NCI-H82 (cell line): Measurements from ENCODE around the gene MAML2.

Experiments used
- DNase-seq: peaks from one replicate; lab custom pipeline; 2025; lab: John Stamatoyannopoulos, UW

Gene MAML2

GRCh38 chr11:96067160-96067559 lies 275.8 kb downstream of the MAML2 start:
- DNase-seq: no peak

- no peak for DNase-seq
These were observed 277.6 kb downstream of the MAML2 start for GRCh38 chr11:96065379-96065778.

- no peak for DNase-seq
These were observed 279.1 kb downstream of the MAML2 start for GRCh38 chr11:96063886-96064285.

- no peak for DNase-seq
These were observed 279.9 kb downstream of the MAML2 start for GRCh38 chr11:96063053-96063452.

- DNase-seq: no peak
These were observed 280.9 kb downstream of the MAML2 start for GRCh38 chr11:96062134-96062533.

GRCh38 chr11:96061730-96062129 lies 281.3 kb downstream of the MAML2 start:
- no peak for DNase-seq

GRCh38 chr11:96061069-96061468 lies 281.9 kb downstream of the MAML2 start:
- DNase-seq: no peak

GRCh38 chr11:96057502-96057901 lies 285.5 kb downstream of the MAML2 start:
- DNase-seq: no peak

GRCh38 chr11:96056576-96056975 lies 286.4 kb downstream of the MAML2 start:
- DNase-seq: no peak

GRCh38 chr11:96055706-96056387 lies 287.1 kb downstream of the MAML2 start:
- peak; percentile 44 for DNase-seq

- peak; percentile 90 for DNase-seq
These were observed 287.9 kb downstream of the MAML2 start for GRCh38 chr11:96054870-96055705.

GRCh38 chr11:96052921-96053651 lies 289.9 kb downstream of the MAML2 start:
- no peak for DNase-seq

GRCh38 chr11:96051820-96052219 lies 291.2 kb downstream of the MAML2 start:
- no peak for DNase-seq

GRCh38 chr11:96050435-96051182 lies 292.4 kb downstream of the MAML2 start:
- peak; percentile 34 for DNase-seq

GRCh38 chr11:96049426-96049825 lies 293.6 kb downstream of the MAML2 start:
- no peak for DNase-seq

- DNase-seq: peak; percentile 7
These were observed 297.2 kb downstream of the MAML2 start for GRCh38 chr11:96045622-96046456.

- no peak for DNase-seq
These were observed 298.2 kb downstream of the MAML2 start for GRCh38 chr11:96044747-96045146.

GRCh38 chr11:96044311-96044710 lies 298.7 kb downstream of the MAML2 start:
- DNase-seq: no peak

- no peak for DNase-seq
These were observed 299.7 kb downstream of the MAML2 start for GRCh38 chr11:96043291-96043690.

GRCh38 chr11:96038046-96038445 lies 304.9 kb downstream of the MAML2 start:
- no peak for DNase-seq

GRCh38 chr11:96037405-96037949 lies 305.5 kb downstream of the MAML2 start:
- DNase-seq: peak; percentile 49
